Measurements from ENCODE around the gene TRIM71. TPM values are rescaled to one million over a fixed set of nuclear protein-coding genes. Genes with fewer than 3 reads are reported as not detected.
"Not testable (repeated sequence)": the region's sequence is repeated elsewhere in the genome, so short reads cannot be mapped to it uniquely, and the experiment has no call there.

TRIM71 gene
- total RNA-seq, 2 experiments from 2014 or later, result 0.18 to 0.22 TPM

DNA sequence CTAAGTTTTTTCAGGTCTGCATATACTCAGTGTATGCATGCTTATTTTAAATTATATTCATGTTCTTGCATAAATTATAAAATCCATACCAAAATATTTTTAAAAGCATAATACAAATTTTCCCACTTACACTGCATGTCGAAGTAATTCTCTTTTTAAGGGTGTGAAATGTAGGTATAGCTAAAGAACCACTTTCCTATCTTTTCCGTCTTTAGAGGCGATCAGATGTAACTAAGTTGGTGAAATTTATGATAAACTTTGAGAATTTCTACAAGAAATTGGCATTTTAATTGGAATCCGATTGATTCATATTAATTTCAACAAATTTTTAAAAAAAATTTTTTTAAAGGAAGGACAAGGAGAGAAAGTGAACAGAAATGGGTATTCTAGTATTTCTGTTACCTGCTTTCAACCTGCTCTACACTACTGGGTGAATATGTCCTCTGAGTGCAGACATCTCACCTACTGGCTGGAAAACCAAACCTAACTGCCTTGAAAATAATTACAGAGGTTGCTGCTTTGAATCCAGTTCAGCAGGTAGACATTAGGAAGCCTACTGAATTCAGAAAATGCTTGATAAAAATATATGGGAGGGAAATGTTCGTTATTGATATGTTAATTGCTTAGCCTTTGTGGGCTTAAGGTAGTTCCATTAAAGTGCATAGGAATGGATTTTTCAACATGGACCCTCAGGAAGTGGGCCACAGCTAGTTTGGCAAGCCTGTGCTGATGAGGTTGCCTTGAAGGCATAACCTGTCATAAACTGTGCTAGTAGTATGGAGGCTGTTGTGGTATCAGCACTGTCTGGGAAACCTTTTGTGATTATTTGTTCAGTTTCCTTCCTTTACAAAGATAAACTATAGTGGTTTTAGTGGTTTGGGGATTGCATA is 5.1 kb downstream of the TRIM71 start:
- Mint-ChIP-seq H3K4me3 (no peak overlapping the region), H3K4me1 (ENCODE audit: low read depth) (peaks cover 4% of the 10 kb centered on the region), H3K27ac (no peak overlapping the region), H3K36me3 (ENCODE audit: low read depth) (no peaks in the 10 kb centered on the region), H3K27me3 (peaks cover 28% of the 10 kb centered on the region), H3K9me3 (no peaks in the 10 kb centered on the region)
- POLR2A ChIA-PET, result no interaction called here
- TF ChIP-seq, protein P1, sequence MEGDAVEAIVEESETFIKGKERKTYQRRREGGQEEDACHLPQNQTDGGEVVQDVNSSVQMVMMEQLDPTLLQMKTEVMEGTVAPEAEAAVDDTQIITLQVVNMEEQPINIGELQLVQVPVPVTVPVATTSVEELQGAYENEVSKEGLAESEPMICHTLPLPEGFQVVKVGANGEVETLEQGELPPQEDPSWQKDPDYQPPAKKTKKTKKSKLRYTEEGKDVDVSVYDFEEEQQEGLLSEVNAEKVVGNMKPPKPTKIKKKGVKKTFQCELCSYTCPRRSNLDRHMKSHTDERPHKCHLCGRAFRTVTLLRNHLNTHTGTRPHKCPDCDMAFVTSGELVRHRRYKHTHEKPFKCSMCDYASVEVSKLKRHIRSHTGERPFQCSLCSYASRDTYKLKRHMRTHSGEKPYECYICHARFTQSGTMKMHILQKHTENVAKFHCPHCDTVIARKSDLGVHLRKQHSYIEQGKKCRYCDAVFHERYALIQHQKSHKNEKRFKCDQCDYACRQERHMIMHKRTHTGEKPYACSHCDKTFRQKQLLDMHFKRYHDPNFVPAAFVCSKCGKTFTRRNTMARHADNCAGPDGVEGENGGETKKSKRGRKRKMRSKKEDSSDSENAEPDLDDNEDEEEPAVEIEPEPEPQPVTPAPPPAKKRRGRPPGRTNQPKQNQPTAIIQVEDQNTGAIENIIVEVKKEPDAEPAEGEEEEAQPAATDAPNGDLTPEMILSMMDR (IDR thresholded peaks at IDR 0.05), result no peak
- DNase-seq, result no peak
- CTCF ChIA-PET, result no interaction called here
- intact Hi-C loops (cut with micrococcal nuclease), result no loop called here
- no peak for ATAC-seq

DNA sequence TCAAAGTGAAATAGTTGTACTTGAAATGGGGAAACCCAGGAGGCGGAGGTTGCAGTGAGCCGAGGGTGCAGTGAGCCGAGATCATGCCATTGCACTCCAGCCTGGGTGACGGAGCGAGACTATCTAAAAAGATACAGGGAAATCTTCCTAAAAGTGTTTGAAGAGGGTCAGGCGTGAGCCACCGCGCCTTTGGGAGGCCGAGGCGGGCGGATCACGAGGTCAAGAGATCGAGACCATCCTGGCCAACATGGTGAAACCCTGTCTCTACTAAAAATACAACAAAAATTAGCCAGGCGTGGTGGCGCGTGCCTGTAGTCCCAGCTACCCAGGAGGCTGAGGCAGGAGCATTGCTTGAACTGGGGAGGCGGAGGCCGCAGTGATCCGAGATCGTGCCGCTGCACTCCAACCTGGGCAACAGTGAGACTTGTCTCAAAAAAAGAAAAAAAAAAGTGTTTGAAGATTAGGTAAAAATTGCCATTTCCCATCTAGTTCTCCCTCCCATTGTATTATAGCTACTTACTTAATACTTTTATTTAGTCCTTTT is 5.9 kb downstream of the TRIM71 start:
- H3K27me3 Mint-ChIP-seq, result peaks cover 24% of the 10 kb centered on the region
- H3K9me3 Mint-ChIP-seq; intact Hi-C loops (cut with micrococcal nuclease); DNase-seq; H3K4me1 Mint-ChIP-seq (ENCODE audit: low read depth); H3K4me3 Mint-ChIP-seq; ATAC-seq; H3K27ac Mint-ChIP-seq; H3K36me3 Mint-ChIP-seq (ENCODE audit: low read depth); POLR2A ChIA-PET: not testable (repeated sequence)
- CTCF ChIA-PET, result interaction anchor here (0.6 kb wide), 1 partner anchor 54 kb away, joined by 4 read pairs; no protein-coding TSS in a partner anchor

DNA sequence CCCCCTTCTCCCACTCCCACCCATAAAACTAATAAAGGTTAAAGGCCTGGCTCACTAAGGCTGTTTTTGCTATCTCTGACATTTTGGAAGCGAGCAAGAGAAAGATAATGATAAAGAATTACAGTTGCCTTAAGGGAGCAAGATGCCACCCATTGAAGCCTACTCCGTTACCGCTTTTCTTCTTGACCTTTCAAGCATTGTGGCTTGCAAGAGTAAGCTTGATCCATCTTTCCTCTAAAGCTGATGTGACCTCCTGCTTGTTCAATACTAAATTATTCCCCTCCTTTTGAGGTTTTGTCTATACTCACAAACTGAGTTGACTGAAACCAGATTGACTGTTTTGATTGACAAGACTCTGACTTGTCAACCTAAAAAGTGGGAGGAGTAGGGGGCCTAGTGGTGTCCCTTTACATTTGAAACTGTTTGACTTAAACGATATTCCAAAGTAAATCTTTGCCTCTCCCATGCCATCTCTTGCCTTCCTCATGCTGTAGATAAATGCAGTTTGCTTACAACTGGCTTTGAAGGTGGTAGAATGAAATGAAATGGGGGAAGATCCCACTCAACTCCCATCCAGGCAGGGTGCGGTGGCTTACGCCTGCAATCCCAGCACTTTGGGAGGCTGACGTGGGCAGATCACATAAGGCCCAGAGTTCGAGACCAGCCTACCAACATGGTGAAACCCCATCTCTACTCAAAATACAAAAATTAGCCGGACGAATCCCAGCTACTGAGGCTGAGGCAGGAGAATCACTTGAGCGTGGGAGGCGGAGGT is 8.0 kb downstream of the TRIM71 start:
- CTCF ChIA-PET, result no interaction called here
- H3K27me3 Mint-ChIP-seq, result peaks cover 8% of the 10 kb centered on the region
- no peaks in the 10 kb centered on the region for H3K9me3 Mint-ChIP-seq
- H3K36me3 Mint-ChIP-seq (ENCODE audit: low read depth), result no peaks in the 10 kb centered on the region
- no peak for DNase-seq
- intact Hi-C loops (cut with micrococcal nuclease), result no loop called here
- H3K4me1 Mint-ChIP-seq (ENCODE audit: low read depth), result no peaks in the 10 kb centered on the region
- H3K4me3 Mint-ChIP-seq, result no peak overlapping the region
- H3K27ac Mint-ChIP-seq, result no peak overlapping the region
- POLR2A ChIA-PET, result interaction anchor here (0.6 kb wide), 1 partner anchor 251 kb away, joined by 4 read pairs; no protein-coding TSS in a partner anchor
- no peak for ATAC-seq
- TF ChIP-seq, protein P1 (IDR thresholded peaks at IDR 0.05), result no peak

DNA sequence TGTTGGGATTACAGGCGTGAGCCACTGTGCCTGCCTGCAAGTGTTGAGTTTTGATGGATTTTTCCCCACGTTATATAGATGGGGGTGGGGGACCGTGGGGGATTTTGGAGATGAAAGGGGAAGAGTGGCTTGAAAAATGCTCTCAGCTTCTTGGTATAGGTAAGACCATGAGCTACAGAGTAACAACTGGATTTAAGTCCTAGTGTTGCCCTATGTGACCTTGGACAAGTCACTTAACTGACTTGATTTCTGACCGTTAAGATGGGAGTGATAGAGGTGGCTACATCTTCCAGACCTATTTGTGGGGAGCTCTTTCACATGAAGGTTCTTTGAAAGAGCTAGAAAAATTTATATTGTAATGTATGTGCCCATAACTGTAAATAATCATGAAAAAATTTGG is 13.3 kb downstream of the TRIM71 start:
- Mint-ChIP-seq H3K27me3 (peaks cover 5% of the 10 kb centered on the region), H3K4me1 (ENCODE audit: low read depth) (no peaks in the 10 kb centered on the region), H3K27ac (no peak overlapping the region), H3K4me3 (no peak overlapping the region), H3K36me3 (ENCODE audit: low read depth) (no peaks in the 10 kb centered on the region), H3K9me3 (no peaks in the 10 kb centered on the region)
- intact Hi-C loops (cut with micrococcal nuclease), result no loop called here
- DNase-seq (no peak), ATAC-seq (no peak)
- POLR2A ChIA-PET, result interaction anchor here (0.9 kb wide), 1 partner anchor 13 kb away, joined by 3 read pairs; no protein-coding TSS in a partner anchor
- TF ChIP-seq, protein P1 (IDR thresholded peaks at IDR 0.05), result no peak
- CTCF ChIA-PET, result no interaction called here

DNA sequence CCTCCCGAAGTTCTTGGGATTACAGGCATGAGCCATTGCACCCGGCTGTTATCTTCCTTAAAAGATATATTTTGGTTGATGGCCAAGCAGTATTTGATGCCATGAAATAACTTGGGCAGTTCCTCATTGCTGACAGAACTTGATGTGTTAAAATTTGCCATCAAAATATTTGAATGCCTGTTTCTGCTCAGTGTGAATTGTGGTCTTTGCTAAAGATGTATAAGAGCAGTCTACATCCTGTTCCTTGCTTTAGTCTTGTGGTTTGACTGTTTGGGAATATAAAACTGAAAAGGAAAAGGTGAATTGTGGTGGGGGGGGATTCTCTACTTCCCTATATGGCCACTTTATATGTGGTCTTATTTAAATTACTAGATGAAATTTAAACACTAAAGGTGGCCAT is 14.0 kb downstream of the TRIM71 start:
- Mint-ChIP-seq H3K4me1 (ENCODE audit: low read depth) (no peaks in the 10 kb centered on the region), H3K36me3 (ENCODE audit: low read depth) (no peaks in the 10 kb centered on the region), H3K27me3 (peaks cover 5% of the 10 kb centered on the region), H3K9me3 (no peaks in the 10 kb centered on the region), H3K27ac (no peak overlapping the region), H3K4me3 (no peak overlapping the region)
- no peak for DNase-seq
- intact Hi-C loops (cut with micrococcal nuclease), result no loop called here
- ChIA-PET POLR2A (no interaction called here), CTCF (no interaction called here)
- no peak for ATAC-seq
- TF ChIP-seq, protein P1 (IDR thresholded peaks at IDR 0.05), result no peak

Measured in activated CD8-positive, alpha-beta T cell treated with anti-CD3 and anti-CD28 coated beads for 36 hours (primary cell).